WI38 (cell line): Measurements from ENCODE around the gene VTCN1.

Experiments
- H3K4me3 ChIP-seq: 2 replicates; pipeline ENCODE4 v1.5.1; 2011; ENCODE audit warnings: low read depth, mild to moderate bottlenecking, control low read depth, low read length
- CTCF ChIP-seq: IDR thresholded peaks from 2 replicates; pipeline ENCODE4 v1.5.1; 2012; ENCODE audit warnings: low read depth, mild to moderate bottlenecking, control low read depth, low read length

VTCN1 gene

GRCh38 chr1:117229217-117229616, 18.5 kb upstream of the VTCN1 start:
- no peak for TF ChIP-seq CTCF
- no peak overlapping the region for H3K4me3 ChIP-seq

- H3K4me3 ChIP-seq: no peak overlapping the region
- TF ChIP-seq CTCF: no peak
Measured at GRCh38 chr1:117225931-117226330, 15.2 kb upstream of the VTCN1 start.

GRCh38 chr1:117216718-117217117, 6.0 kb upstream of the VTCN1 start:
- no peak for TF ChIP-seq CTCF
- no peak overlapping the region for H3K4me3 ChIP-seq

GRCh38 chr1:117215733-117216462, 5.2 kb upstream of the VTCN1 start:
- TF ChIP-seq CTCF: no peak

GRCh38 chr1:117215019-117215418, 4.3 kb upstream of the VTCN1 start:
- no peak for TF ChIP-seq CTCF
- H3K4me3 ChIP-seq: no peak overlapping the region

More at GRCh38 chr1:117215733-117216462, 5.2 kb upstream of the VTCN1 start:
- no peak overlapping the region for H3K4me3 ChIP-seq

GRCh38 chr1:117213046-117213445, 2.3 kb upstream of the VTCN1 start:
- TF ChIP-seq CTCF: no peak

GRCh38 chr1:117210386-117210785, 341 bp downstream of the VTCN1 start:
- TF ChIP-seq CTCF: no peak
- no peak overlapping the region for H3K4me3 ChIP-seq

More at GRCh38 chr1:117213046-117213445, 2.3 kb upstream of the VTCN1 start:
- H3K4me3 ChIP-seq: no peak overlapping the region
